ENCODE data around the gene FCHSD2.
A peak's percentile ranks its signal among the peaks of the same experiment; 100 is the strongest.

The FCHSD2 gene

GRCh38 chr11:72841397-72841796 is 300.7 kb downstream of the FCHSD2 start:
- no peak overlapping the region for H3K4me3 ChIP-seq
- DNase-seq (ENCODE audit: low spot score in 2 of 2) = no peak
- H3K36me3 ChIP-seq (replicated peaks) = no peaks in the 10 kb centered on the region; the same call in 1 of the 2 replicates
- no peaks in the 10 kb centered on the region for H3K9me3 ChIP-seq
- H3K4me1 ChIP-seq = peaks cover 1% of the 10 kb centered on the region; the same call in 1 of the 2 replicates
- in situ Hi-C loops (cut with MboI; ENCODE audit: low sequenced_read_pairs) = no loop called here
- no peaks in the 10 kb centered on the region for H3K27me3 ChIP-seq (ENCODE audit: low read depth)

- Histone ChIP-seq H3K4me1 (peaks cover 7% of the 10 kb centered on the region; the same call in 1 of the 2 replicates), H3K27me3 (ENCODE audit: low read depth) (no peaks in the 10 kb centered on the region), H3K9me3 (no peaks in the 10 kb centered on the region), H3K4me3 (no peak overlapping the region), H3K36me3 (replicated peaks) (no peaks in the 10 kb centered on the region; the same call in 1 of the 2 replicates)
- no peak for DNase-seq (ENCODE audit: low spot score in 2 of 2)
- in situ Hi-C loops (cut with MboI; ENCODE audit: low sequenced_read_pairs) = no loop called here
Observed at GRCh38 chr11:72840780-72841179, 301.3 kb downstream of the FCHSD2 start.

- H3K36me3 ChIP-seq (replicated peaks) = no peaks in the 10 kb centered on the region; the same call in 1 of the 2 replicates
- H3K4me3 ChIP-seq = no peak overlapping the region
- no peak for DNase-seq (ENCODE audit: low spot score in 2 of 2)
- H3K27me3 ChIP-seq (ENCODE audit: low read depth) = no peaks in the 10 kb centered on the region
- in situ Hi-C loops (cut with MboI; ENCODE audit: low sequenced_read_pairs) = no loop called here
- peaks cover 8% of the 10 kb centered on the region; the same call in 1 of the 2 replicates for H3K4me1 ChIP-seq
- no peaks in the 10 kb centered on the region for H3K9me3 ChIP-seq
Observed at GRCh38 chr11:72838691-72839305, 303.3 kb downstream of the FCHSD2 start.

- Histone ChIP-seq H3K4me3 (no peak overlapping the region), H3K4me1 (peaks cover 8% of the 10 kb centered on the region; the same call in 1 of the 2 replicates), H3K9me3 (no peaks in the 10 kb centered on the region), H3K27me3 (ENCODE audit: low read depth) (no peaks in the 10 kb centered on the region), H3K36me3 (replicated peaks) (no peaks in the 10 kb centered on the region; the same call in 1 of the 2 replicates)
- DNase-seq (ENCODE audit: low spot score in 2 of 2) = peak in 1 of 2 experiments; percentile 61
- in situ Hi-C loops (cut with MboI; ENCODE audit: low sequenced_read_pairs) = no loop called here
Observed at GRCh38 chr11:72836111-72836510, 306.0 kb downstream of the FCHSD2 start.

GRCh38 chr11:72834905-72835304 is 307.2 kb downstream of the FCHSD2 start:
- no peaks in the 10 kb centered on the region for H3K9me3 ChIP-seq
- no peaks in the 10 kb centered on the region for H3K27me3 ChIP-seq (ENCODE audit: low read depth)
- in situ Hi-C loops (cut with MboI; ENCODE audit: low sequenced_read_pairs) = no loop called here
- DNase-seq (ENCODE audit: low spot score in 2 of 2) = no peak
- peaks cover 8% of the 10 kb centered on the region; the same call in 1 of the 2 replicates for H3K4me1 ChIP-seq
- no peak overlapping the region for H3K4me3 ChIP-seq
- H3K36me3 ChIP-seq (replicated peaks) = no peaks in the 10 kb centered on the region; the same call in 1 of the 2 replicates

- Histone ChIP-seq H3K27me3 (ENCODE audit: low read depth) (no peaks in the 10 kb centered on the region), H3K4me1 (peaks cover 8% of the 10 kb centered on the region; the same call in 1 of the 2 replicates), H3K4me3 (no peak overlapping the region), H3K9me3 (no peaks in the 10 kb centered on the region), H3K36me3 (replicated peaks) (no peaks in the 10 kb centered on the region; the same call in 1 of the 2 replicates)
- in situ Hi-C loops (cut with MboI; ENCODE audit: low sequenced_read_pairs) = no loop called here
- no peak for DNase-seq (ENCODE audit: low spot score in 2 of 2)
Observed at GRCh38 chr11:72833811-72834493, 308.2 kb downstream of the FCHSD2 start.

- DNase-seq (ENCODE audit: low spot score in 2 of 2) = no peak
- H3K4me1 ChIP-seq = peaks cover 8% of the 10 kb centered on the region; the same call in 1 of the 2 replicates
- no peaks in the 10 kb centered on the region for H3K9me3 ChIP-seq
- no peaks in the 10 kb centered on the region for H3K27me3 ChIP-seq (ENCODE audit: low read depth)
- H3K4me3 ChIP-seq = no peak overlapping the region
- no peaks in the 10 kb centered on the region; the same call in 1 of the 2 replicates for H3K36me3 ChIP-seq (replicated peaks)
- in situ Hi-C loops (cut with MboI; ENCODE audit: low sequenced_read_pairs) = no loop called here
Observed at GRCh38 chr11:72833083-72833733, 308.9 kb downstream of the FCHSD2 start.

DNA sequence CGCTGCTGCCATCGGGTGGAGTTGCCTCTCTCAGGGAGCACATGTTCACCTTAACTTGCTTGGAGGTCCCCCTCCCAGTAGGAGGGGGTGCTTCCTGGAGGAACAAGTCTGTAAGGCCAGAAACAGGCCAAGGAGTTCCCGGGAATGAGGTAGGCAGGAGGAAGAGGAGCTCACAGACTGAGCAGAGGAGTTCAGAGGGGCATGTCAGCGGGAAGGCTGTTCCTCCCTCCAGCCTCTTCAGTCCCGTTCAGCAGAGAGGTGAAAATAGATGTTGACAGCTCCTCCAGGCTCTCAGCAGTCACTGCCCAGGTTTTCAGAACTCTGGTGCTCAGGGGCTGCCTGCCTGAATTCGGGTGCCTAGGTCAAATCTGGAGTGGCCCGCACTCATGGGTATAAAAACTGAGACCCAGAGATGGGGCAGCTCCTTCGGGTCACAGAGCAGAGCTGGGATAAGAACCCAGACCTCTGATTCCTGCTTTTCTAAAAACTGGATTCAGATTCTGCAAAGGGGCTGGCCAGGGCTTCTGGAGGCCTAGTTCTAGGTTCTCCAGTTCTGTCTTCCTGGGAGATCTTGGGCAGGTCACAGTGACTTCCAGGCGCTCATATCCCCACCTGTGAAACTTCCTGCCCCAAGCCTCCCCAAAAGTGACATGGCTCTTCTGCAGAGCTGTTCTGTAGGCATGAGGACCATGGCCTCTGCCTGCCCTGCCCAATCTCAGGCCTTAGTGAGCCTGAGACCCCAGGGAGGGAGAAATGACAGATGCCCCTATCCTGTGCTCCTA is 309.6 kb downstream of the FCHSD2 start:
- H3K27me3 ChIP-seq (ENCODE audit: low read depth) = no peaks in the 10 kb centered on the region
- DNase-seq (ENCODE audit: low spot score in 2 of 2) = no peak
- no peaks in the 10 kb centered on the region for H3K9me3 ChIP-seq
- no peak overlapping the region for H3K4me3 ChIP-seq
- no peaks in the 10 kb centered on the region; the same call in 1 of the 2 replicates for H3K36me3 ChIP-seq (replicated peaks)
- in situ Hi-C loops (cut with MboI; ENCODE audit: low sequenced_read_pairs) = no loop called here
- peaks cover 8% of the 10 kb centered on the region; the same call in 1 of the 2 replicates for H3K4me1 ChIP-seq

GRCh38 chr11:72831521-72832300 is 310.4 kb downstream of the FCHSD2 start:
- DNase-seq (ENCODE audit: low spot score in 2 of 2) = peak; percentile 79 to 91
- Histone ChIP-seq H3K36me3 (replicated peaks) (no peaks in the 10 kb centered on the region; the same call in 1 of the 2 replicates), H3K27me3 (ENCODE audit: low read depth) (no peaks in the 10 kb centered on the region), H3K4me3 (no peak overlapping the region), H3K9me3 (no peaks in the 10 kb centered on the region), H3K4me1 (peaks cover 8% of the 10 kb centered on the region; the same call in 1 of the 2 replicates)
- in situ Hi-C loops (cut with MboI; ENCODE audit: low sequenced_read_pairs) = no loop called here

GRCh38 chr11:72829884-72830533 is 312.1 kb downstream of the FCHSD2 start:
- H3K9me3 ChIP-seq = no peaks in the 10 kb centered on the region
- no peak for DNase-seq (ENCODE audit: low spot score in 2 of 2)
- in situ Hi-C loops (cut with MboI; ENCODE audit: low sequenced_read_pairs) = loop anchor here (5.0 kb wide), 1 partner anchor 347 kb away; no protein-coding TSS in a partner anchor
- no peaks in the 10 kb centered on the region for H3K27me3 ChIP-seq (ENCODE audit: low read depth)
- no peaks in the 10 kb centered on the region; the same call in 1 of the 2 replicates for H3K36me3 ChIP-seq (replicated peaks)
- H3K4me3 ChIP-seq = no peak overlapping the region
- H3K4me1 ChIP-seq = no peaks in the 10 kb centered on the region

GRCh38 chr11:72829178-72829577 is 312.9 kb downstream of the FCHSD2 start:
- H3K36me3 ChIP-seq (replicated peaks) = no peaks in the 10 kb centered on the region; the same call in 1 of the 2 replicates
- H3K4me3 ChIP-seq = no peak overlapping the region
- in situ Hi-C loops (cut with MboI; ENCODE audit: low sequenced_read_pairs) = loop anchor here (5.0 kb wide), 1 partner anchor 348 kb away; no protein-coding TSS in a partner anchor
- DNase-seq (ENCODE audit: low spot score in 2 of 2) = no peak
- no peaks in the 10 kb centered on the region for H3K9me3 ChIP-seq
- H3K4me1 ChIP-seq = no peaks in the 10 kb centered on the region
- H3K27me3 ChIP-seq (ENCODE audit: low read depth) = no peaks in the 10 kb centered on the region

DNA sequence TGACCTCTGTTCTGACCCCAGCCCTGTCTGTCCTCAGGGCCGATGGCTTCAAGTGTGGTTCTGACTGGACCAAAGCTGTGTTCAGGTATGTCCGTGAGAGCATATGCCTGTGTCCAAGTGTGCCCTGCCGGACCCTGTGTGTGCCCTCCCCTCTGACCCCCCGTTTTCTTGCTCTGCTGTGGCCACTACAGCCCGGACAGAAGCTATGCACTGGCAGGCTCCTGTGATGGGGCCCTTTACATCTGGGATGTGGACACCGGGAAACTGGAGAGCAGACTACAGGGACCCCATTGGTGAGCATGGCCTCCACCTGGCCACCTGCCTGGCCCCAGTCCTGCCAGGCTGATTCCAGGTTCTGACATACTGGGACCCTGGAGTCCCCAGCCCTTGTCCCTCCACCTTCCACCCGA is 313.4 kb downstream of the FCHSD2 start:
- in situ Hi-C loops (cut with MboI; ENCODE audit: low sequenced_read_pairs) = loop anchor here (5.0 kb wide), 1 partner anchor 349 kb away; no protein-coding TSS in a partner anchor

More for the DNA sequence above, 313.4 kb downstream of the FCHSD2 start:
- Histone ChIP-seq H3K36me3 (replicated peaks) (no peaks in the 10 kb centered on the region; the same call in 1 of the 2 replicates), H3K27me3 (ENCODE audit: low read depth) (no peaks in the 10 kb centered on the region), H3K4me3 (no peak overlapping the region), H3K9me3 (no peaks in the 10 kb centered on the region), H3K4me1 (no peaks in the 10 kb centered on the region)
- DNase-seq (ENCODE audit: low spot score in 2 of 2) = no peak

Data from HAP-1 (cell line).